Activated CD4-positive, alpha-beta T cell treated with anti-CD3 and anti-CD28 coated beads, Interleukin-2, amount 10 ng/mL, durations not matched to agents 7 days and 5 days (primary cell): ENCODE results near the gene KANK4. TPM values are rescaled to one million over a fixed set of nuclear protein-coding genes. Genes with fewer than 3 reads are reported as not detected.

ENCODE experiments used
- CTCF ChIA-PET: fragments of 350-600 bp; sonication (Branson Sonifier 250); formaldehyde crosslinking; loops from one replicate; lab custom pipeline; 2021; ENCODE audit warnings: antibody characterized with exemption; lab: Charles Lee
- POLR2A ChIA-PET: fragments of 350-600 bp; sonication (Branson Sonifier 250); formaldehyde crosslinking; loops from one replicate; lab custom pipeline; 2021; ENCODE audit warnings: antibody characterized with exemption; lab: Charles Lee
- DNase-seq: peaks from one replicate; pipeline ENCODE4 v3.0.0-alpha.2; 2020
- H3K27ac Mint-ChIP-seq: one replicate; pipeline ENCODE4 v1.8.0; 2021; ENCODE audit warnings: mild to moderate bottlenecking, moderate library complexity, mixed read lengths
- H3K27me3 Mint-ChIP-seq: one replicate; pipeline ENCODE4 v1.8.0; 2021; ENCODE audit warnings: mixed read lengths
- H3K36me3 Mint-ChIP-seq: one replicate; pipeline ENCODE4 v1.8.0; 2021; ENCODE audit warnings: low read depth, mixed read lengths
- H3K4me1 Mint-ChIP-seq: one replicate; pipeline ENCODE4 v1.8.0; 2021; ENCODE audit warnings: mixed read lengths
- H3K4me3 Mint-ChIP-seq: one replicate; pipeline ENCODE4 v1.8.0; 2021; ENCODE audit warnings: mild to moderate bottlenecking, moderate library complexity, mixed read lengths
- H3K9me3 Mint-ChIP-seq: one replicate; pipeline ENCODE4 v1.8.0; 2021; ENCODE audit warnings: mixed read lengths
- total RNA-seq, 2 experiments: library from RNA; stranded (reverse); gene quantifications; one replicate each; pipeline ENCODE4 v1.2.3, GENCODE V29; 2021

KANK4 gene
- total RNA-seq, 2 experiments from 2014 or later = not detected

- no peak overlapping the region for H3K27ac Mint-ChIP-seq
Observed at GRCh38 chr1:62327360-62328055, 8.3 kb upstream of the KANK4 start.

DNA sequence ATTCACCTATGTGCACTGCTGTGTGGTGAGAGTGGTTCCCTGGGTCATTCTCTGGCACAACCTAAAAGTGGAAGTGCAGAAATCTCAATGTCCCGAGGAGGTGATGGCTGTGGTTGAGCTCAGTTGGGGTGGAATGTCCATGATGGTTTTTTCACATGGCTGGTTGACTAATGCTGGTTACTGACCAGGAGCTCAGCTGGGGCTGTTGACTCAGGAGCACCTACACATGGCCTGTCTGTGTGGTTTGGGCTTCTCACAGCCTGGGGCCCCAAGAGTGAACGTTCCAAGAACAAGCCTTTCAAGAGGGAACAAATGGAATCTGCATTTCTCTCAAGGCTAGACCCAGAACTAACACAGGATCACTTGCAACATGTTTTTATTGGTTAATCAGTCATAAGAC lies 6.4 kb upstream of the KANK4 start:
- ChIA-PET CTCF (interaction anchor here (0.6 kb wide), 1 partner anchor 673 kb away, joined by 3 read pairs; no protein-coding TSS in a partner anchor), POLR2A (no interaction called here)
- Mint-ChIP-seq H3K9me3 (no peaks in the 10 kb centered on the region), H3K4me3 (no peak overlapping the region), H3K27me3 (peaks cover 2% of the 10 kb centered on the region), H3K27ac (no peak overlapping the region), H3K36me3 (no peaks in the 10 kb centered on the region), H3K4me1 (no peaks in the 10 kb centered on the region)
- DNase-seq = no peak

More at GRCh38 chr1:62327360-62328055, 8.3 kb upstream of the KANK4 start:
- POLR2A ChIA-PET = no interaction called here
- no peak for DNase-seq
- H3K27me3 Mint-ChIP-seq = no peaks in the 10 kb centered on the region
- no peaks in the 10 kb centered on the region for H3K36me3 Mint-ChIP-seq
- no peaks in the 10 kb centered on the region for H3K9me3 Mint-ChIP-seq
- H3K4me1 Mint-ChIP-seq = no peaks in the 10 kb centered on the region
- CTCF ChIA-PET = no interaction called here
- no peak overlapping the region for H3K4me3 Mint-ChIP-seq

- no peaks in the 10 kb centered on the region for H3K9me3 Mint-ChIP-seq
- ChIA-PET CTCF (interaction anchor here (0.6 kb wide), 1 partner anchor 674 kb away, joined by 3 read pairs; no protein-coding TSS in a partner anchor), POLR2A (no interaction called here)
- peaks cover 7% of the 10 kb centered on the region for H3K27me3 Mint-ChIP-seq
- H3K4me1 Mint-ChIP-seq = no peaks in the 10 kb centered on the region
- H3K27ac Mint-ChIP-seq = no peak overlapping the region
- no peak for DNase-seq
- no peak overlapping the region for H3K4me3 Mint-ChIP-seq
- H3K36me3 Mint-ChIP-seq = no peaks in the 10 kb centered on the region
Observed at GRCh38 chr1:62325081-62325480, 5.8 kb upstream of the KANK4 start.

DNA sequence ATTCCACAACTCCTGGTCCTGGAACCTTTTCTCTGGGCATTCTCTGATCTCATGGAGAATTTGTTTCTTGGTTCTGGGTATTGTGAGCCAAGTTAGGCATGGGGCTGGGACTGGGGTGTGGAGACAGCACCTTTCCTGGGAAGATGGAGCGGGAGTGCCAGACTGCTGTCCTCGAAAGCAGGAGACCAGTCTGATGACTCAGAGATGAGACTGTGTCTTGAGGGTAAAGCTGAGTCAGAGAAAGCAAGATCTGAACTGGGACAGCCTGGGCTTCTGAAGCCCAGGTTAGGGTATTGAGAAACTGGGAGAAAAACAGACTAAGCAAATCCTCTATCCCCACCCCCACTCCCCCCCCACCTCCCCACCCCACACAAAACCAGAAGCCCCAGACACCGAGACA lies 2.2 kb upstream of the KANK4 start:
- H3K4me3 Mint-ChIP-seq = no peak overlapping the region
- no peaks in the 10 kb centered on the region for H3K4me1 Mint-ChIP-seq
- no peak for DNase-seq
- H3K9me3 Mint-ChIP-seq = no peaks in the 10 kb centered on the region
- CTCF ChIA-PET = no interaction called here
- H3K27me3 Mint-ChIP-seq = peaks cover 33% of the 10 kb centered on the region
- H3K27ac Mint-ChIP-seq = no peak overlapping the region
- no peaks in the 10 kb centered on the region for H3K36me3 Mint-ChIP-seq
- POLR2A ChIA-PET = no interaction called here

DNA sequence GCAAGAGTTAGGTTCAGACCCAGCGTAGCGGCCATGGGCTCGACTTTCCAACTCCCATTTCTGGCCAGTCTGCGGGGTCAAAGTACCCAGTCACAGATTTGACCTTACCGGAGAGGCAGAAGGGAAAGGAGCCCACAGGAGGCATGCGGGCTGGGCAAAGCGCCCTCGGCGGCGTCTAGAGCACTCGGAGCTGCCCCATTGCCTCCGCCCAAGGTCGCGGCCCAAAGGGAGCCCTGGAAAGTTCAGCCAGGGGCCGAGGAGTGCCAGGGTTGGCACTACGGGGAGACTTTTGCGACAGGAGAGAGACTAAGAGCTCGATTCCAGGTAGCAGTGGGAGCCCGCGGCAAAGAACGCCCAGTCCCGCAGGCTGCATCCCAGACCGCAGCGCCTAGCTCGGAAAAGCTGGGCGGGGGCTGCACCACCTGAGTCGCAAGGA lies 896 bp downstream of the KANK4 start:
- H3K4me1 Mint-ChIP-seq = no peaks in the 10 kb centered on the region
- CTCF ChIA-PET = no interaction called here
- no peaks in the 10 kb centered on the region for H3K36me3 Mint-ChIP-seq
- no peaks in the 10 kb centered on the region for H3K9me3 Mint-ChIP-seq
- no peak for DNase-seq
- peaks cover 38% of the 10 kb centered on the region for H3K27me3 Mint-ChIP-seq
- POLR2A ChIA-PET = no interaction called here
- H3K27ac Mint-ChIP-seq = no peak overlapping the region
- no peak overlapping the region for H3K4me3 Mint-ChIP-seq

DNA sequence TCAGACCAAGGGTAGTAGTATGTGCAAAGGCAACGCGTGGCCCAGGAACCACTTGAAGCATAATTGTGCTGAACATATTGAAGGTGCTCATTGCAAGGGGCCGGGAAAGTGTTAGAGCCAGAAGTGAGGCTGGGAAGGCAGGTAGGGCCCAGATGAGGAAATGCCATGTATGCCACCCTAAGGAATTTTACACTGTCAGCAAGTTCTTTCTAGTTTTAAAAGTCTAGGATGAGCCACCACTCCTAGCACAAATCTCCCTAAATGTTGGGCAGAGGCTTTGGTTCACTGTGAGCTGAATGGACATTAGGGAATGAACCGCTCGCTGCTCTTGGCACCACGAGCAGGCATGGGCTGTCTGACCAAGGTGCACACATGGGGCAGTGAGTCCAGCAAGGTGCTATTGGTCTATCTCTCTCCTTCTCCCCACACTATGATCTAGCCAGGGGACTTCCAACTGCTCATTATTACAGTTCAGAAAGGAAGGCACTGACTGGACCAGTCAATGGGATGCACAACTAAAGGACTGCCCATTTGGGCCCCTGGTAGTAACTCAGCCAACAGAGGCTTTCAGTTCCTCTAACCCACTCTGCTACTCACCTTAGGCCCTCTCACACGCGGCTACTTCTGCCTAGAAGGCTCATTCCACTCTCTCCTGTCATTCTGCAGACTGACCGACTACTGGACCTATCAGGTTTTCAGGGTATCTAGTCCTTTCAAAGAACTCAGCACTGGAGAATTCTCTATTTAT lies 2.0 kb downstream of the KANK4 start:
- no peak for DNase-seq
- H3K4me1 Mint-ChIP-seq = no peaks in the 10 kb centered on the region
- H3K9me3 Mint-ChIP-seq = no peaks in the 10 kb centered on the region
- CTCF ChIA-PET = no interaction called here
- no peak overlapping the region for H3K4me3 Mint-ChIP-seq
- H3K27ac Mint-ChIP-seq = no peak overlapping the region
- peaks cover 38% of the 10 kb centered on the region for H3K27me3 Mint-ChIP-seq
- no peaks in the 10 kb centered on the region for H3K36me3 Mint-ChIP-seq
- POLR2A ChIA-PET = no interaction called here

DNA sequence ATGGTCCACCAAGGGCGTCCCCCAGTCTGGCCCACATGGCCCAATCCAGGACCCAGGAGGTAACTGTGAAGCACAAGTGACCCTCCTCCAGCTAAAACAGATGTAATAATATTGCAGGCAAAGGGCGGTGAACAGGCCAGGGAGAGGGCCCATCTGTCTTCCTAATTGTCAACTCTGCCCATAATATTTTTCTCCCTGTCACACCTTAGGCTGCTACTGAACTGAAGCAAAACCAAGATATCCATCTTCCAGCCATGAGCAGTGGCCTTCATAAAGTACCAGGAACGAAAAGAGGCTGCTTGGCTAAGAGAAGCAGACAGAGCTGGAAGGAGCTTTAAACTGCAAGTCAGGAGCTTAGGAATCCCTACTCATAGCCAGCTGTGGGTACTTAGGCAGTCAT lies 3.1 kb downstream of the KANK4 start:
- no peak overlapping the region for H3K4me3 Mint-ChIP-seq
- no peak for DNase-seq
- no peak overlapping the region for H3K27ac Mint-ChIP-seq
- no peaks in the 10 kb centered on the region for H3K36me3 Mint-ChIP-seq
- H3K9me3 Mint-ChIP-seq = no peaks in the 10 kb centered on the region
- CTCF ChIA-PET = interaction anchor here (0.9 kb wide), 2 partner anchors 16 to 45 kb away, joined by 3 read pairs; no protein-coding TSS in a partner anchor
- H3K27me3 Mint-ChIP-seq = peaks cover 36% of the 10 kb centered on the region
- POLR2A ChIA-PET = no interaction called here
- no peaks in the 10 kb centered on the region for H3K4me1 Mint-ChIP-seq

- CTCF ChIA-PET = interaction anchor here (0.9 kb wide), 1 partner anchor 45 kb away, joined by 3 read pairs; no protein-coding TSS in a partner anchor
- DNase-seq = no peak
- H3K9me3 Mint-ChIP-seq = no peaks in the 10 kb centered on the region
- no peaks in the 10 kb centered on the region for H3K4me1 Mint-ChIP-seq
- no peak overlapping the region for H3K27ac Mint-ChIP-seq
- peaks cover 33% of the 10 kb centered on the region for H3K27me3 Mint-ChIP-seq
- POLR2A ChIA-PET = no interaction called here
- H3K36me3 Mint-ChIP-seq = no peaks in the 10 kb centered on the region
- no peak overlapping the region for H3K4me3 Mint-ChIP-seq
Observed at GRCh38 chr1:62315387-62315786, 3.8 kb downstream of the KANK4 start.

DNA sequence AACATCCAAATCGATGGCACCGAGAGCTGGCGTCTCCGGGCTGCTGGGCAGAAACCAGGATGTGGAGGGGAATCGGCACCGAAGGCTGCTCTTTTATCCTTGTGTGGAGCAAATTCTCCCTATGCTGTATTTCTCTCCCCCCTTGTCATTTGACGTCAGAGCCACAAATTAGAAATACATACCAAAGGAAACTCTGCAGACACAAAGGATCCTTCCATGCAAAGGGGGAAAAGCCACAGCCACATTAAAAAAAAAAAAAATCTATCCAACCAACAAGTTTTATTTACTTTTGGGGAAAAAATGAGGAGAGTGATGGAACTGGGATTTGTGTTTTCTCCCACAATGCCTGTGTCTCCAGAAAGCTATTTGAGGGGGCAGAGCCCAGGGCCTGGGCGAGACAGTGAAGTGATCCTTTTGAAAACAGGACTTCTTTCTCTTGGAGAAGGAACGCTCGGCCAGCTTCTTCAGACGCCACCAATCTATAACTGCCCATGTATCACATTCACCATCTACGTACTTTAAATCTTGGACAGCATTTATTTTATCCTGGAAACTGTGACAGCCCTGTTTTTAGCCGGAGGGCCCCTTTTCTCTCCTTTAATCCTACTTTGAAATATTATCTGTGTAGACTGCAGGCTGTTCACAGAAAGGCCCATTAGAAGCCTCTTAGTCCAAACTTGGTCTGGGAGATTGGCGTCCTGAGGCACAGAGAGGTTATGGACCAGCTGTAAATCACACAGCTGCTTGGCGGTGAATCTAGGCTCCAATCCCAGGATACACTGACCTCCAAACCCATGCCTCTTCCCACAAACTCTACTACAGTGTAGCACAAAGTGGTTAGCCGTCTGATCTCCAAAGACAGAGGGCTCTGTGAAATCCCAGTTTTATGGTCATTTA lies 4.5 kb downstream of the KANK4 start:
- Mint-ChIP-seq H3K4me3 (no peak overlapping the region), H3K27ac (no peak overlapping the region), H3K4me1 (no peaks in the 10 kb centered on the region), H3K9me3 (no peaks in the 10 kb centered on the region), H3K36me3 (no peaks in the 10 kb centered on the region), H3K27me3 (peaks cover 27% of the 10 kb centered on the region)
- CTCF ChIA-PET = no interaction called here
- DNase-seq = no peak
- POLR2A ChIA-PET = no interaction called here

GRCh38 chr1:62312698-62313097 lies 6.5 kb downstream of the KANK4 start:
- no peak overlapping the region for H3K4me3 Mint-ChIP-seq
- CTCF ChIA-PET = no interaction called here

GRCh38 chr1:62311473-62311943 lies 7.7 kb downstream of the KANK4 start:
- CTCF ChIA-PET = interaction anchor here (0.5 to 1.2 kb wide), 3 partner anchors 9 to 92 kb away, joined by 3 to 5 read pairs (median 4); no protein-coding TSS in a partner anchor
- POLR2A ChIA-PET = no interaction called here
- H3K9me3 Mint-ChIP-seq = no peaks in the 10 kb centered on the region
- peaks cover 5% of the 10 kb centered on the region for H3K27me3 Mint-ChIP-seq
- H3K4me3 Mint-ChIP-seq = no peak overlapping the region
- H3K36me3 Mint-ChIP-seq = no peaks in the 10 kb centered on the region
- H3K27ac Mint-ChIP-seq = no peak overlapping the region
- no peaks in the 10 kb centered on the region for H3K4me1 Mint-ChIP-seq
- DNase-seq = no peak

More at GRCh38 chr1:62312698-62313097, 6.5 kb downstream of the KANK4 start:
- no peaks in the 10 kb centered on the region for H3K4me1 Mint-ChIP-seq
- H3K27ac Mint-ChIP-seq = no peak overlapping the region
- H3K36me3 Mint-ChIP-seq = no peaks in the 10 kb centered on the region
- POLR2A ChIA-PET = no interaction called here
- peaks cover 15% of the 10 kb centered on the region for H3K27me3 Mint-ChIP-seq
- no peaks in the 10 kb centered on the region for H3K9me3 Mint-ChIP-seq
- DNase-seq = no peak

GRCh38 chr1:62309906-62310305 lies 9.3 kb downstream of the KANK4 start:
- DNase-seq = no peak
- H3K27ac Mint-ChIP-seq = no peak overlapping the region
- H3K9me3 Mint-ChIP-seq = no peaks in the 10 kb centered on the region
- H3K27me3 Mint-ChIP-seq = no peaks in the 10 kb centered on the region
- CTCF ChIA-PET = interaction anchor here (0.6 kb wide), 1 partner anchor 93 kb away, joined by 4 read pairs; no protein-coding TSS in a partner anchor
- H3K4me1 Mint-ChIP-seq = no peaks in the 10 kb centered on the region
- POLR2A ChIA-PET = no interaction called here
- no peak overlapping the region for H3K4me3 Mint-ChIP-seq
- no peaks in the 10 kb centered on the region for H3K36me3 Mint-ChIP-seq
